Stimulated activated CD4-positive, alpha-beta T cell treated with anti-CD3 and anti-CD28 coated beads, Interleukin-1b, Interleukin-23, amount 100 ng/mL, for 48 hours (primary cell): ENCODE results near the gene TRIB2.

Experiments used
- DNase-seq: peaks from one replicate; pipeline ENCODE4 v3.0.0-alpha.2; 2020

Gene TRIB2

DNA sequence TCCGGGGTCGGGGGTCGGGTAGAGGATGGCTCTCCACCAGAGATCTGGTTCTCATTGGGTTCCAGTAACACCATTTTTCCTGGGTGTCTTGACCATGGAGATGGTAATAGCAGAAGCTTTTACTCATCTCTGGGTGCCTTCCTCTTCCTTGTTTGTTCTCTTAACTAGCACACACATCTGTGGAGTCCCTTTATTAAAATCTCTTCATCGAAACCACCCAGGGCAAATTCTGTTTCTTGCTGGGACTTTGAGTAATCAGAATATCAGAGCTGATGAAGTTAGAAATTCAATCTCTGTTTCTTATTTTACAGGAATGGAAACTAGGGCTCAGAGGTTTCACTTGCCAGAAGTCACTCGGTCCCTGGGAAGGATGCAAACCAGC lies 15.0 kb upstream of the TRIB2 start:
- no peak for DNase-seq

DNA sequence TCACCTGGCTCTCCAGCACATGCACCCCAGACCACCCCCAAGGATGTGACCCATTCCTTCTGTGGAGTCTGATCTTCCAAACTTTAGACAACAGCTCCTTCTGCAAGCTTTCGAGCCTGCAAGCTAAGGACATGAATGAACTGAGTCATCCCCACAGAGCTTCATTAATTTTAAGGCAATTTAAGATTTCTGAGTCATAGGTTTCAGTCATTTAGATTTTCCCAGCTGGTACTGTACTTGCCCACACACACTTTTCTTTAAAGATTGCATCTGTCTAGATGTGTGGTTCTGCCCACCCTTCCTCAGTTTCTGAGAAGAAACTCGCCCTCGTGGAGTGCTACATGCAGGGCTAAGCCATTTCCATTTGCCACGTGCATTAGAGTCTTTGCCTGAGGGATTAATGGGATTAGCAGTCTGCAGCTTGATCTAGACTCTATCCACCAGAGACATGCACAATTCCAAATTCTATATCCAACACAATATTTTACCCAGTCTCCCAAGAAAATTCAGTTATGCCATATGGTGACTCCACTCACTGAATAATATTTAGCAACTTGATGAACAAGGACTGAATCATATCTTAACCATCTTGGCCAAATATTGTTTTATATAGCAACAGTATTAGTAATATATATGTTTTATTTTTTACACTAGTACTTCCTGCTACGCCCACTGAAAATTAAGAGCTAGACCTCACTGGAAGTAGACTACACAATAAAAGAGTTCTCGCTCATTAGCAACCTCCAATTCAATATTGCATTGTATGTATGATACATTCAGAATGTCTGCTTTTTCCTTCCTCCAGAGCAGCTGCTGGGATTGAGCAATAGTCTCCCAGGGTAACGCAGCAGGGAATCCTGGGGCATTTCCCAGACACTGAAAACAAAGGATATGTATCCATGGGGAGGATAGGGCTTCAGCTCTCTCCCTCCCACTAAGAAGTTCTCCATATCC lies 14.3 kb upstream of the TRIB2 start:
- DNase-seq, result no peak

DNA sequence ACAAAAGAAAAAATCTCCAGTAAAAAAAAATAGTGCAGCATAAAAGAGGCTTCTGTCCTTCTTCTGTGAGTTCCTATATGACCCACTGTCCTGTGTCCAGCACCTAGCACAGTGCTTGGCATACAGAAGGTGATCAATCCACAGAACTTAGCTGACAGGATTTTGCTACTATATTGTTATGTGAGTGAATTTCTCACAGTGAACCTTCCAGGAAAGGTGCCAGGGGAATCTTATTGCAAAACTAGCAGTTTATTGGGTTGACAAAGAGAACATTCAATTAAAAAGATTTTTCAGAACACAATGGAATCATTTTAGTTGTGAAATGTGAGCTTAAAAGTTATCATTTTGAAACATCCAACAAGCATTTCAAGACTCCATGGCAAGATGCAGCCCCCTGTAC lies 12.4 kb upstream of the TRIB2 start:
- DNase-seq, result no peak

DNA sequence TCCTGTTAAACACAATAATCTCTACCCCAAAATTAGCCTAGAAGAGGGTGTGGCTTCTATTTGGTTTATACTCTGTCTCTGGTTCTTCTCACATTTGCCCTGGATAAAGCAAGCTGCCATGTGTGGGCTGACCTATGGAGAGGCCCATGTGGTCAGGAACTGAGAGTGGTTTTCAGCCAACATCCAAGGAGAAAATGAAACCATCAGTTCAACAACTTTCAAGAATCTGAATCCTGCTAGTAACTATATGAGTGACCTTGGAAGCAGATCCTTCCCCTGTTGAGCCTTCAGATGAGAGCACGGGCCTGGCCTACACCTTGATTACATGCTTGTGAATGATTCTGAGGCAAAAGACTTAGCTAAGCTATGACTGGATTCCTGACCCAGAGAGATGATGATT lies 11.5 kb upstream of the TRIB2 start:
- no peak for DNase-seq

DNA sequence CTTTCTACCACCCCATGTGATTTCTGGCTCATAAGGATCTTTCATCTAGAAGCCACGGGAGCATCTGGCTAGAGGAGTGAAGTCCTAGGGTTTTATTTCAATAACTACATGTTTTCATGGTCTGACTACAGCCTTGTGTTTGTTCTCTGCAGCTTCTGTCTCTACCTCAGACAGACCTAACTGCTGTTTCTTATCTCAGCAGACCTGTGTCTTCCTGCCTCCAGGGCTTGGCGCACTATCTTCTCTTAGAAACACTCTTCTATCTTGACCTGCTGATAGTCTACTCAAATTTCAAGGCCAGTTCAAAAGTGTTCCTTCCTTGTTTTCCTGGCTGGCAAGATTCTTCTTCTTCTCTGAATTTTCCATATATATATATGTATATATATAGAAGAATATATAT lies 11.0 kb upstream of the TRIB2 start:
- no peak for DNase-seq

GRCh38 chr2:12708508-12709206 lies 8.1 kb upstream of the TRIB2 start:
- no peak for DNase-seq

DNA sequence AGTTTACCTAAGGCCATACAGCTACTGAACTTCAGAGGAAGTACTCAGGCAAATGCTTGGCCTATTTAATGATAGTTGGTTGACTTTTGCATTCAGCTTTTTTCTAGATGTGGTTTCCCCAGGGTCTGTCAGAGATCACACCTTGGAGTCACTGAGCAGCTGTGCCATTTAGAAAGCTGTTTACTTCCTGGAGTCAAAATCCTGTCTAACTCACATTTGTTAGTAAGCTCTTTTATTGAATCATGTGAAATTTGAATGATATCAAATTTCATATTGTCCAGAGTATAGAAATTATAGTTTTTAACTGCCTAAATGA lies 7.6 kb upstream of the TRIB2 start:
- DNase-seq, result no peak

DNA sequence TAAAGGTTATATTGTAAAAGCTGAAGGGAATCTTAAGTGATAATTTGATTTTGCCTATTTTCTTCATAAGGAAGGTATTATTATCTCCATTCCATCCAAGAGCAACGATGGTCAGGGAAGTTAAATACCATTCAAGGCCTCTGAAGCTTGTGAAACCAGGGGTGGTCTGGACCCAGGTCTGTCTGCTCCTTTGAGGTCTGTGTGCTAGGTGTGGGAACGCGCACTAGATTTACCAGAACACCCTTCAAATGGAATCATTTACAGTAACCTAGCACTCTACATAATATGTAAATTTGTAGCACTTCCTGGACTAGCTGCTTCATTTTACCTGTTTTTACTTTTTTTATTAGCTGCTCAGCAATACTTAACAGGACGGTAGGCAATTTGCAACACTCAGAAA lies 6.4 kb upstream of the TRIB2 start:
- no peak for DNase-seq

DNA sequence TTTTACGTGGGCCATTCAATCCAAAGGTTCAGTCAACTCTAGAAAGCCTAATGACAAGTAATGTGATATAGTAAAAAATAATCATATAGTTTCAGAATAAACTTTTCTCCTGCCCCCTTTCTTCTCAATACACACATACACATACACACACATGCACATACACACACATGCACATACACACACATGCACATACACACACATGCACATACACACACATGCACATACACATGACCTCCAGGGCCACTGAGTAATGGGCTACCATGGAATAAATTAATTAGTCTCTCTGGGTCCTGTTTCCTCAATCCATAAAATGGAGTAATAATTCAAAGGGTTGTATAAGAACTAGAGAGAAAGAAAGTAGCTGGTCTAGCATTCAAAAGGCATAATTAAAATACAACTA lies 5.4 kb upstream of the TRIB2 start:
- DNase-seq, result no peak

DNA sequence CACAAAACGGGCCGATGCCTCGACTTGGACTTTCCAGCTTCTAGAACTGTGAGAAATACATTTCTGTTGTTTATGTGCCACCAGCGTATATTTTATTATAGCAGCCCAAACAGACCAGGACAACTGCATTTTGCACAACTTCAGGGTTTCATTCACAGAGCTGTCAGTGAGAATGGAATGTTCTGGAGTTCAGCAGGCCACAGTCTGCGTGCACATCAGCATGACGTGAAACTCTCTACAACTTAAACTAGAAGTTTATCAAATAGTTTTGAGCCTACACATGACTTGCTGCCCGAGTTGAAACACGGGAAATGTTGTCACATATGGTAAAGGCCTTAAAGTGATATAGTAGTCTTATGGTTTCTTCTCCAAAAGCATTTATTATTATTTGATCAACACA lies 3.9 kb upstream of the TRIB2 start:
- DNase-seq, result no peak

DNA sequence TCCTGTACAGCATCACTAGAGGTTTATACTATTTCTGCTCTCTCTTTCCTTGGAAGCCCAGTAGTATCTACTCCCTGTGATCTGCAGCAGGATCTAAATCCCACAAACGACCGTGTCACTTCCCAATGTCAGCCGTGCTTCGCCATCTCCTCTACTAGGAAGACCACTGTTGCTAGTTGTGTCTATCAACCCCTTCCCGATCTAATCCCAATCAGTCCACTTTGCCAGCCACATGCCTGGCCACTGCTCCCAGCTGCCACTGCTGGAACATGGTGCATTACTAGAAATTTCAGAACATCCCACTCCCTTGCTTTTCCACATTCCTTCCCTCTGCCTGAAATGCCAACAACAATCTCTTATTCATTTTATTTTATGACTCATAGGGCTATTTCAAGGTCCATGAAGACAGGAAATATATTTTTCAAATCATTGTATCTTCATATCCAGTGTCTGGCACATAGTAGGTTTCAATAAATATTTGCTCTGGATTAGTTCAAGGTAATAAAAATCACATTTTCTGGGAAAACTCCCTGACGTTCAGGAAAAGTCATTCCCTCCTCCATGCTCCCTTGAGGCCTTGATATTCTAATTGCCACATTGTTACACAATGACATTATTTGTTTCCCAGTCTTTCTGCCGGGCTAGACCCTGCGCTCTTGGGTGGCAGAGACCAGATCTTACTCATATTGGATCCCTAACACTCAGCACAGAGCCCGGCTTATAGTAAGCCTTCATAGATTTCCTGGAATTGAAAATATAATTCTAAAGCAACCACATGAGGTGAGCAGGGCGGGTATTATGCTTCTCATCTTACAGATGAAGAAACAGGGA lies 2.1 kb upstream of the TRIB2 start:
- no peak for DNase-seq

DNA sequence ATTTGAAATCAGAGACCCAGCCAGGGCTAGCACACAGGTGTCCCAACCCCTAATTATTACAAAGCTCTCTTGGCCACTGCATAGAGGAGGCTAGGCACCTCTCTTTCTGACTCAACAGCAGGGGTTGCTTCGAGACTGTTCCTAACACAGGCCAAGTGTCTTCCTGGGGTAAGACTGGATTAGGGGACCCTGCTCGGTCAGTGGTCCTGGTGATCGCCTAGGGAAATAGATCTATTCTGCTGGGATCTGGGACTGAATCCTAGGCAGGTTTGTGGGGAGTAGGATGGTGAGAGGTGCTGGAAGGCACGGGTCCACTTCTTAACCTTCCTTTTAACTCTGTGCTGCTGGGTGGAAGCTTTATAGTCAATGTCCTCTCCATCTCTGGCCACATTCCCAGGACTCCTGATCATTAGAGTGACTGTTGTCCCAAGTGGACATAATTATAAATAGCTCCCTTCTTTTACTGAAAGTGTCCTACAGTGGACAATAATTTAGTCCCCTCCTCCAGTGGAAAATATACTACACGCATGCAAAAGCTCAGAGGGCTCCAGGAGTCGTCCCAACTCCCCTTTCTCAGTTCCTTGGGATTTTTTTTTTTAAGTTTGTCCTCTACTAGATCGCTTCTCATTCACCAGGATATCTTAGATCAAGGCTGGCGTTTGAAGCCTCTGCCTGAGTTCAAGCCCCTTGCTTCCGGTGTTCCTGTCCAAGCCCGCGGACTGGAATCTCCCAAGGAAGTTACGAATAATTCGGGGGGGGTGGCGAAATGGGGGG lies 1.3 kb upstream of the TRIB2 start:
- no peak for DNase-seq

- DNase-seq, result peak; percentile 77
Observed at GRCh38 chr2:12716032-12716281, 779 bp upstream of the TRIB2 start.

- DNase-seq, result peak; percentile 39
Observed at GRCh38 chr2:12717191-12718014, 667 bp downstream of the TRIB2 start.

- DNase-seq, result peak; percentile 15
Observed at GRCh38 chr2:12718015-12718671, 1.4 kb downstream of the TRIB2 start.

GRCh38 chr2:12718711-12719399 lies 2.1 kb downstream of the TRIB2 start:
- DNase-seq, result no peak

- DNase-seq, result no peak
Observed at GRCh38 chr2:12719400-12720277, 2.9 kb downstream of the TRIB2 start.

- no peak for DNase-seq
Observed at GRCh38 chr2:12720278-12720620, 3.5 kb downstream of the TRIB2 start.

- DNase-seq, result no peak
Observed at GRCh38 chr2:12720754-12721378, 4.1 kb downstream of the TRIB2 start.
